AG10803 (cell line): ENCODE results near the gene NISCH.

Source experiments
- DNase-seq: peaks from one replicate; pipeline ENCODE4 v3.0.0; 2010; ENCODE audit warnings: low read depth
- H3K4me3 ChIP-seq: 2 replicates; pipeline ENCODE4 v1.5.1; 2011; ENCODE audit warnings: mild to moderate bottlenecking, low read length, control low read depth
- CTCF ChIP-seq: conservative IDR thresholded peaks from 2 replicates; pipeline ENCODE4 v1.5.1; 2011; ENCODE audit warnings: mild to moderate bottlenecking, low read length, control low read depth, inconsistent platforms

NISCH gene

DNA sequence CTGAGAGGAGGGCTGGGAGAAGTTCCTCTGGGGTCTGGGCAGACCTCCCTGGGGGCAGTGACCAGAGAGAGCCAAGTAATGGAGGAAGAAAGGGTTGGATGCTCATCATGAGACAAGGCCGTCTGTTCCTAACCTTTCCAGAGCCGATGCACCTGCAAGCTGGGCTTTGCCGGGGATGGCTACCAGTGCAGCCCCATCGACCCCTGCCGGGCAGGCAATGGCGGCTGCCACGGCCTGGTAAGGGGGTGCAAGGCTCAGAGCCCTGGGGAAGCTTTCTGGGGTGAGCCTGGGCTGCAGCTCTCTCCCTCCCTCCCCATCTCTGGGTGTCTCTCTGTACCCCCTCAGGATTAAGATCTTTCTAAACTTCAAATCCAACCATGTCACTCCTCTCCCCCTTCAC lies 56.1 kb downstream of the NISCH start:
- TF ChIP-seq CTCF = no peak
- DNase-seq = no peak

GRCh38 chr3:52512105-52512504 lies 56.7 kb downstream of the NISCH start:
- no peak for TF ChIP-seq CTCF

More for the DNA sequence above, 56.1 kb downstream of the NISCH start:
- H3K4me3 ChIP-seq = no peak overlapping the region

GRCh38 chr3:52512727-52513126 lies 57.3 kb downstream of the NISCH start:
- no peak for TF ChIP-seq CTCF
- no peak overlapping the region for H3K4me3 ChIP-seq
- DNase-seq = no peak

More at GRCh38 chr3:52512105-52512504, 56.7 kb downstream of the NISCH start:
- DNase-seq = no peak
- no peak overlapping the region for H3K4me3 ChIP-seq

DNA sequence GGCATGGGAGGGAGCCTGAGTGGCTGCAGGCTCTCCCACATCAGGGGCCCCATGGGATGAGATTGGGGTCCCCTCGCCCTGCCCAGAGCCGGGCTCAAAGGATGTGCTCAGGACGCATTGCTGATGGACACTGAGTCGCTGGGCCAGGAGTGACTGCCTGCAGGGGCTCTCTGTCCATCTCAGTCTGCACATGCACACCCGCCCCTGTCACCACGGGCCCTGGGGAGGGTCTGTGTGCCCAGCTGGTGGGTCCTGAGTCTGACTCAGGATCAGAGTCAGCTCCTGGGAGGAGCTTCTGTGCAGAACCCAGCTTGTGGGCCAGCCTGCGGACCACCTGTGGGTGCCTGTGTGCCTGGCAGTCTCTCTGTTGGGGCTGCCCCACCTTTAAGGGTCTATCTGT lies 57.9 kb downstream of the NISCH start:
- TF ChIP-seq CTCF = no peak
- no peak for DNase-seq
- H3K4me3 ChIP-seq = no peak overlapping the region

- no peak for DNase-seq
- no peak for TF ChIP-seq CTCF
These were observed 59.2 kb downstream of the NISCH start for GRCh38 chr3:52514576-52514975.

DNA sequence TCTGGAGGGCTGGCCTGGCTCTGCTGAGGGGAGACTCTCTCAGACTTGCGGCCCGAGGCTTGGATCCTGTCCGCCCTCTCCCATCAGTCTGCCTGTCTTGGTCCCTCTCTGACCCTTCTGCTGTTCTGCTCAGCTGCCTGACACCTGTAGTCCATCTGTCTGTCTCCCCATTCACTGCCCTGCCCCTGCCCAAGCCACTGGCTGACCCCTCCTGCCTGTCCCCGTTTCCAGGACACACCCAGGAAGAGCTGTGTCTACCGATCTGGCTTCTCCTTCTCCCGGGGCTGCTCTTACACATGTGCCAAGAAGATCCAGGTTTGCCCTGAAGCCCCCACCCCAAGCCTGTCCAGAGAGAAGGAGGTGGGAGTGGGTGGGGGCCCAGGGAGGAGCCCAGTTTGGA lies 59.8 kb downstream of the NISCH start:
- TF ChIP-seq CTCF = no peak
- no peak overlapping the region for H3K4me3 ChIP-seq
- DNase-seq = no peak

More at GRCh38 chr3:52514576-52514975, 59.2 kb downstream of the NISCH start:
- no peak overlapping the region for H3K4me3 ChIP-seq

DNA sequence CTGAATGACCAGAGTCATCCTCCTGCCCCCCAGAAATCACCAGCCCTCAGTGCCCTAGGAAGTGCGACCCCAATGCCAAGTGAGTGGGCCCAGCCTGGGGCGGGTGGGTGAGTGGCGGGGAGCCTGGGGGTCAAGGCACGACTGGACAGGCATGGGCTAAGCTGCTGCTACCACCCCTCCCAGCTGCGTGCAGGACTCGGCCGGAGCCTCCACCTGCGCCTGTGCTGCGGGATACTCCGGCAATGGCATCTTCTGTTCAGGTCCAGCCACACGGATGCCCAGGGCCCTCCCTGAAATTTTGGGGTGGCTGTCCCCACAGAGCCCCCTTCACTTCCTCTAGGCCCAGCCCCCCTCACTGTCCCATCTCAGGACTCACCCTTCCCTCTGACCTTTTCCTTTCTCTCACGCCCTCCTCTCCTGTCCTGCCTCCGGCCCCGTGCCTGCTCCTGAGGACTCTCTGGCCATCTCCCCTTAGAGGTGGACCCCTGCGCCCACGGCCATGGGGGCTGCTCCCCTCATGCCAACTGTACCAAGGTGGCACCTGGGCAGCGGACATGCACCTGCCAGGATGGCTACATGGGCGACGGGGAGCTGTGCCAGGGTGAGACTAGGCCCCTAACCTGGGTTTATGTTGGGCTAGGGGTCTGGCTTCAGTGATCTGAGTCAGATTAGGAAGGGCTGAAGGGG lies 61.2 kb downstream of the NISCH start:
- no peak overlapping the region for H3K4me3 ChIP-seq
- DNase-seq = no peak
- TF ChIP-seq CTCF = no peak
